Stimulated activated CD4-positive, alpha-beta T cell treated with anti-CD3 and anti-CD28 coated beads, Interleukin-15, amount 100 ng/mL, for 48 hours (primary cell): ENCODE results near the gene MAEA.
A peak's percentile ranks its signal among the peaks of the same experiment; 100 is the strongest.

Source experiments
- DNase-seq, 2 donors: peaks; one replicate each; pipeline ENCODE4 v3.0.0-alpha.2; 2020; ENCODE audit warnings: low read depth in 2 of 2

Gene MAEA

DNA sequence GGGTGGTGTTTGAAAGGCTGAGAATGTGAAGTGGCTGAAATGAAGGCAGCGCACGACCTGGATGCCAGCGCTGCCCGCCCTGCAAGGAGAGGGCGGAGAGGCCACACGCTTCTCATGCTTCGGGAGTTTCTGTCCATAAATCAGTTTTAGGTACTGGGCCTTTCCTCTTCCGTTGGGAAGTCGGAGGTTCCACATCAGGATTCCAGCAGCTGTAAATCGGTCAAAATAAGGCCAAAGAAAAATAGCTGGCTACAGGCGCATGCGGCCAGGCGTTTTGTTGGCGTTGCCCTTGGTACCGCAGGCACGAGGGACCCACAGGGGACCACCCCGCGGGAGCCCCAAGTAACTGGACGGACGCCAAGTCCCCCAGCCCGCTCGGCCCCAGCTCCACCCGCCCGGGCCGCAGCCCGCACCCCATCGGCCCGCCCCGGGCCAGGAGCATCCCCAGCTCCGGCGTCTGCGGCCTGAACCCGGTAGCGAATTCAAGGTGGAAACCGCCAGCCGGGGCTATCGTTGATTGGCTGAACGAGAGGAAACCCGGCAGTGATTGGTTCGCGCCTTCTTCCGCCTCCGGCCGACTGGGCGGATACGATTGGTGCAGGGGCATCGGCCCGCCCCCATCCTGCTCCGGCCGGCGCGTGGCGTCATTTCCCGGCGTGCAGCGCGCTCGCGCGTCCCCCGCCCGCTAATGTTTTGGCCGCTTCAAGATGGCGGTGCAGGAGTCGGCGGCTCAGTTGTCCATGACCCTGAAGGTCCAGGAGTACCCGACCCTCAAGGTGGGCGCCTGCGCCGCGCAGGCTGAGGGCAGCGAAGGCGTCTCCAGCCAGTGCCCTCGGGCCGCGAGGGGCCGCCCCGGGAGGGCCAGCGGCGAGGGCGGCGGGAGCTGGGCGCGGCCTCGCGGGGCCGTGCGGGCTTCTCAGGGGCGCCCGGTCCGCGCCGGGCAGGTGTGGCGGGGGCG, at the start of gene MAEA:
Gene MAEA (plus strand): TSS at position 685 of the 958 bp plus-strand sequence. CDS start 23 bp downstream, at position 708.
- DNase-seq = peak; percentile 95 to 97

DNA sequence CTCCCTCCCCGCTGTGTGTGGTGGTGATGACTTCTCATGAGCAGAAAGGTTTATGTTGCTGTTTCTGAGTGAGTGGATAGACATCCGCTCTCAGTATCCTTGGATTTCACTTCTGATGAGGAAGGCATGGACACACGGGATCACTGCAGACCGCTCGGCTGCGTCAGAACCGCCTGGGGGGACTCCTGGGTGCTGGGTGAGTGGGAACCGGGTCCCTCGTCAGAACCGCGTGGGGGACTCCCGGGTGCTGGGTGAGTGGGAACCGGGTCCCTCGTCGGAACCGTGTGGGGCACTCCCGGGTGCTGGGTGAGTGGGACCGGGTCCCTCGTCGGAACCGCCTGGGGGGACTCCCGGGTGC, 49.8 kb upstream of the MAEA start:
- DNase-seq = no peak

DNA sequence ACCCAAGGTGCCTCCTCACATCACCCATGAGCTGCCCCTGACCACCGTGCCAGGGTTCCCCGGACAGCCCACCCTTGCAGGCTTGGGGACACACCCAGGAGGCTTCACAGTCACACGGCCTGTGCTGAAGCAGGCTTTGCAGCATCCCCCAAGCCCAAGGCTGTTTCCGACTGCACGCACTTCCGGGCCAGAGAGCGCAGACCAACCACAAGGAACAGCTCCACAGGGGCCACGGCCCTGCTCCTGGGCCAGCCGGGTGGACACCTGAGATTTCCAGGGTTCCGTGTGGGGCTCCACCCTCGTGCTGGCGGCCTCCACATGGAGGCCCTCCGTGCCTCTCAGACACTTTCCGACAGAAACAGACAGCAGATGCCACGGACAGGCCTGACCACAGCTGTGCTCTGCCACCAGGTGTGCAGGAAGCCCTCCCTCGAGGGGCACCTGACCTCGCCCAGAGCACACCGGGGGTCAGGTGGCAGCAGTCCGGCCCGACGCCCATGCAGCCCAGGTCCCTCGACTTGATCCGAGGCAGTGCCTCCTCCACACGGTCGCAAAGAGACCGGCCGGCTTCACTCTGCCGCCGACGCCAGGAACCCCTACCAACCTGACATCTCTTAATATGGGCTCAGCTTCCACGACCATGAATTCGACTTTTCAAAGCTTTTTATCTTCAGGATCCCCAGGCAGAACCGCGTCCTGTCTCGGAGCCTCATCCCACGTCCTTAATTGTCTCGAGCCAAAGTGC, 48.8 kb upstream of the MAEA start:
- no peak for DNase-seq

DNA sequence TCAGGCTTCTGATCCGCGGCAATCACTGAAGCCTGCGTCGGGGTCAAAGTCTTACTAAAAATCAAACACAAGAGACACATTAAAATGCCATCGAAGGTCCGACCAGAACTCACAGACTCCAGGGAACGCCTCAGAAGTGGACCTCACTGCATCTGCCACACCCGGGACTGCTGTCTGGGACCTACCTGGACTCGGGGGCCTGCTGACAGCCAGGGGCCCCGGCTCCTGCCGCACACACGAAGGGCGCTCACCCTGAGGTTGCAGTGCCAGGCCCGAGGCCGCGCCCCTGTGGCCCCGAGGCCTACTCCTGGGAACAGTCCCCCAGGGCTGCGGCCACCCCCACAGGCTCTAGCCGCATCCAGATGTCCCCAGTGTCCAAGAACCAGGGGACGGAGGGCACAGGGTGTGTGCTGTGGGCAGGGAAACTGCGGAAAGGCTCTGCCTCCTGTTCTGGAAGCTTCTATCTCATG, 48.2 kb upstream of the MAEA start:
- DNase-seq = no peak

DNA sequence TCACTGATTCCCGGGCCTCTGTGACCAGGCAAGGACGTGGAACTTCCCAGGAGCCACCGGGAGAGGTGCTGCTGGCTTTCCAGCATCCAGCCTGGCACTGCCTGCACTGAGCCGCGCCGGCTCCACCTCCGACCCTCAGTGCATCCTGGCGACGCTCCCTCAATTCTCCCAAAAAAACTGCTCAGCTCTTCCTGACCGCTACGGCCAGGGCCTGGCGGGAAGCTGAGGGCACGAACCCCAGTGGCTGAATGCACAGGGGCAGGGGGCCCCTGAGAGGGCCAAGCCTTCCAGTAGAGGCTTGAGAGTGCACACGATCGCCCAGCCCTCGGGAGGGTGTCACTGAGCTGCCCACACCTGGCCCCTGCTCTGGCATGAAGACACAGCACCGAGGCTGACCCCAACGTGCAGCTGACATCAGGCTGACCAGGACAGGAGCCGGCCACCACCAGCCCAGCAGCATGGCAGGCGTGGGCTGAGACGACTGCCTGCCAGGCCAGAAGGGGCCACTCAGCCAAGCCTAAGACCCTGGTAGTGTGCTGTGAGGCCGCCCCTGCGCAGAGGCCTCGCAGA, 47.7 kb upstream of the MAEA start:
- no peak for DNase-seq

DNA sequence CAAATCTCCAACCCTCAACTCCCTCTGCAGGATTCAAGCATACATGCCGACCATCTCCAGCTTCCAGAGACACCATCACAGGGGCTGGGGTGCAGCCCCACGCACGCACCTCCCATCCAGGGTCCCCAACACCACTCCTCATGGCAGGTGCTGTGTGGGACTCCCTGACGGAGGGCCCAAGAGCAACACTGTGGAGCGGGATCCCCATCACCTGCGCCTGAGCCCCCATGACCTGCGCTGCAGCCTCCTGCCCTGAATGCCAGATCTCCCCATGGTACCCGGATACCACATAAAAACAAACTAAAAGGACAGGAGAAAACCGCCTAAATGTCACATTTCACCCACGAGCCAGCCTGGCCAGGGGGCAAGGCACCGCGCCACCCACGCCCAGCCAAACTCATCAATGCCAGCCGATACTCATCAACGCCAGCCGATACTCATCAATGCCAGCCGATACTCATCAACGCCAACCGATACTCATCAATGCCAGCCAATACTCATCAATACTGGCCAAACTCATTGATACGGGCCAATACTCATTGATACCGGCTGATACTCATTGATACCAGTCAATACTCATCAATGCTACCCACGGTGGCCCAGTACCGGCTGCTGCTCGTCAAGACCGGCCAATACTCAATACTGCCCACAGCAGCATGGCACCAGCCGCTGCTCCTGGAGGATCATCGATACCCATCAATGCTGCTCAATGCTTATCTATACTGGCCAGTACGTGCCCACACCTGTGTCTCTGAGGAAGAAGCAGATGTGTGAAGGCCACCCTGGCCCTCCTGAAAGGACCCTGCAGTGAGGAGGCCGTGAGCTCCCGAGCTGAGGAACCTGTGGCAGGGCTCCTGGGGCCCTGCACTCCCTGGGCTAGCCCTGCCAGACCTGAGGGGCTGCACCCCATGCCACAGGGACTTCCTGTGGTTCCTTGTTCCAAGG, 46.9 kb upstream of the MAEA start:
- no peak for DNase-seq

DNA sequence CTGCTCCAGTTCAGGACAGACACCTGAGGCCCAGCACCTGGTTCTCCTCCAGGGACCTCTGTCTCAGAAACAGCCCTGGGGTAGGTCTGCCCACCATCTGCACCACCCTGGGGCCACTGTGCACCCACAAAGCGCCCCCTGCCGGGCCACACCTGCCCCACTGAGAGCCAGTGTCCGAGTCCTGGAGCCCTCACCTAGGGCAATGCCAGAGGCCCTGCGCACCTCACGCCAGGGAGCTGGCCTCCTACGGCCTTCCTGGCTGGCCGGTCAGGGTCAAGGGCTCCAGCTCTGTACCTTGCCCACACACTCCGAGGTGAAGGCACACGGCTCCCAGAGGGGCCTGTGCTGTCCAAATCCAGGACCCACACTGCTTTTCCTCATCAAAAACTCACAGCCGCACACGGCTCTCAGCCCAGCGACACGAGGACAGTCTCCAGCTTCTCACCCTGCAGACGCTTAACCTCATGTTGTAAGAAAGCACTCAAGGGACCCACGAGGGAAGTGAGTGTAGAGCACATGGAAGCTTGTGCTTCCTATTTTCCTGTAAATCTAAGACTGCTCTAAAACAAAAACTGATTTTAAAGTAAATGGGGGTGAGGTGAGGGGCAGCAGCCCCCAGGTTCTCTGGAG, 46.1 kb upstream of the MAEA start:
- DNase-seq = no peak

DNA sequence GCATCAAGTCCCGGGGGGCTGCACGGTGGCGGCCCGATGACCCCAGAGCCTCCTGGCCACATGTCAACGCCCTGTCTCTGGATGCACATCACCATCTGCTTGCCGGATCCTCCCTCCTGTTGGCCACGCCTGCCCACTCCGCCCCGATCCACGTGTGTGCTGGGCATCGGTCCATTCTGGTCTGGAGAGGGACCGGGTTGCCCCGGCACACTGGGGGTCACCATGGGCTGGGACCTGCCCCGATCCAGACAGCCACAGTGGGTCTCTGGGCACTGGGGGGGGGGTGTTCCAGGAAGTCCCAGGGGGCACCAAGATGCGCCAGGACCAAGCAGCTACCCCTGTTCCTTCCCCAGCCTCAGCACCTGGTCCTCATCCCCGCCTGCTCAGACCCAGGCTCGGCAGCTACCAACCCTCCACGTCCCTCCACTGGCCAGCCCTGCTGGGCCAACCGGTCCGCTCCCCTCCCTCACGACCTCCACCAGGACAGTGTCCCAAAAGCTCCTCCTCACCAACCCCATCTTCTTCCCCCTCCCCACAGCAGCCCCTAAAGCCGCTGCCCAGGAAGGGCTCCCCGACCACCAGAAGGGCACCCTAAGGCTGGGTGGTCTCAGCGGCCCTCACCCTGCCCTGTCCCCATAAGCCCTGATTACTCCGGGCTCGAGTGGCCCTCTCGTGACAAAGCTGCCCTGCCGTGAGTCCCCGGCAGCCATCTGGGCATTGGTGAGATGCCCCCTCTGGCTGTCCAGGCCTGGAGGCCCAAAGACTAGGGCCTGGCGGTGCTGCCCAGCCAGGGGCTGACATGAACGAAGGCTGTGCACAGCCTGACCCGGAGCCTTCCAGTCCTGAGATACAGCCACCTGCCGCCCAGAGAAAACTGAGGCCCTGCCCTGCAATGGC, 45.4 kb upstream of the MAEA start:
- DNase-seq = no peak

DNA sequence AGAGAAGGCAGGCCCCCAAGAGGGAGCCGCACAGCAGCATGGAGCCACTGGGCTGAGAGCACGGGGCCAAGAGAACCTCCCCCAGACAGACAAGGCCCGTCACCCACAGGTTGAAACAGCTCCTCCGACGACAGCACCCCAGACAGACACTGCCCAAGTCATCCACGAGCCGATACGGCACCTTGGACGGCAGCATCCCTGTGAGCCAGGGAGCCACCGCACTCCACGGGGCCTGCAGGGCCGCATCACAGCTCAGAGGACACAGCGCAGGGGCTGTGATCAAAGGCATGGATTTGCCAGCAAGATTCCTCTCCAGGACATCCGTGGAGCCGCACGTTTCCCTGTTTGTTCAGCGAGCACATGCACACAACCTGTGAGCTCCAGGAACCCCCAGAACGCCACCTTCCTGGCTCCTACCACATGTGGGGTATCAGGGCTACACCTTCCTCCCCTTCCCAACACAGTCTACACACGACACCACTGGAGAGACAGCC, 44.7 kb upstream of the MAEA start:
- DNase-seq = no peak

DNA sequence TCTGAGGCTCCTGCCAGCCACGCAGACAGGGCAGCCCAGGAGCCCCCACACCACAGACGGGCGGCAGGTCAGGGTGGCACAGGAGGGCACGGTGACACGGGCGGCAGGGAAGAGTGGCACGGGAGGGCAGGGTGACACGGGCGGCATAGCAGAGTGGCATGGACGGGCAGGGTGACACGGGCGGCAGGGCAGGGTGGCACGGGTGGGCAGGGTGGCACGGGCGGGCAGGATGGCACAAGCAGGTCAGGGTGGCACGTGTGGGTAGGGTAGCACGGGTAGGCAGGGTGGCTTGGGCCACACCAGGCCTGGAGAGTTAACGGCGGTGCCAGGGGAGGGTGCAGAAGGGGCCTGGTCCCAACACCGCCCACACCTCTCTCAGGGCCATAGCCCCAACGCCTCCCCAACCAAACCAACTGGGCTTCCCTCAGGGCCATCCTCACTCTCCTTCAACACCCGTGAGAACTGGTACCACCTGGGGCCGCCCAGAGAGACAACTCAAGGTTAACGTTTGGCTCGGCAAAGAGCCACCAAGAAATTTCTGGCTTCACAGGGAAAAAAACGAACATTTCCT, 44.1 kb upstream of the MAEA start:
- no peak for DNase-seq

DNA sequence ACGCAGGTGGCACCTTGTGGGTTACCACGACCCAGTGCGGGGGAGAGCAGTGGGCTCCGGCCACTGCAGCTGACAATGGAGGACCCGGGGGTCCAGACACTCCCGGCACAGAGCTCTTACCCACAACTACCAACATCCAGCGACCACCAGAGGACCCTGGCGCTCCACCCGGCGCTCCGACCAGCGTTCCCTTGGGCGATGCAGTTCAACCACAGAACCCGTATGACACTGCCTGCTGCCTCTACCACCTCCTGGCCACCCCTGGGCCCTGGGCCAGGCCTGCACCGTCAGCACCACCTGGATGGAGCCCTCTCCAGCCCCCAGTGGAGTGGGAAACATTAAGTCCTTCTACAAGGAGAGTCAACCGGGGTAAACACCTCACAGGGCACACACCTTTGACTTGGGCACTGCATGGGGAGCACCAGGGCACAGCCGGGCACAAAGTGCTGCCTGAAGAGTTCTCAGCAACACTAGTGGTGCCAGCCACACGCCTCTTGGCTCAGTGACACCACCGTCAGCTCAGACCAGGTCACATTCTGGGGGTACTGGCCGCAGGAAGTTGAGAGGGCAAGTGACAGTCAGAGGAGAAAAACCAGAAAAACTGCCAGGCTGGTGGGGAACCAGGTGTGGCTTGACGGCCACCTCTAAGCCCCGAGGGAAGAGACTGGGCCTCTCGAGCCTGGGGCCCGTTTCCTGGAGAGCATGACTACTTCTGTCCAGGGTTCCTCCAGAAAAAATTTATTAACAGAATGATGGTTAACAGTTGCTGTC, 43.4 kb upstream of the MAEA start:
- DNase-seq = no peak

DNA sequence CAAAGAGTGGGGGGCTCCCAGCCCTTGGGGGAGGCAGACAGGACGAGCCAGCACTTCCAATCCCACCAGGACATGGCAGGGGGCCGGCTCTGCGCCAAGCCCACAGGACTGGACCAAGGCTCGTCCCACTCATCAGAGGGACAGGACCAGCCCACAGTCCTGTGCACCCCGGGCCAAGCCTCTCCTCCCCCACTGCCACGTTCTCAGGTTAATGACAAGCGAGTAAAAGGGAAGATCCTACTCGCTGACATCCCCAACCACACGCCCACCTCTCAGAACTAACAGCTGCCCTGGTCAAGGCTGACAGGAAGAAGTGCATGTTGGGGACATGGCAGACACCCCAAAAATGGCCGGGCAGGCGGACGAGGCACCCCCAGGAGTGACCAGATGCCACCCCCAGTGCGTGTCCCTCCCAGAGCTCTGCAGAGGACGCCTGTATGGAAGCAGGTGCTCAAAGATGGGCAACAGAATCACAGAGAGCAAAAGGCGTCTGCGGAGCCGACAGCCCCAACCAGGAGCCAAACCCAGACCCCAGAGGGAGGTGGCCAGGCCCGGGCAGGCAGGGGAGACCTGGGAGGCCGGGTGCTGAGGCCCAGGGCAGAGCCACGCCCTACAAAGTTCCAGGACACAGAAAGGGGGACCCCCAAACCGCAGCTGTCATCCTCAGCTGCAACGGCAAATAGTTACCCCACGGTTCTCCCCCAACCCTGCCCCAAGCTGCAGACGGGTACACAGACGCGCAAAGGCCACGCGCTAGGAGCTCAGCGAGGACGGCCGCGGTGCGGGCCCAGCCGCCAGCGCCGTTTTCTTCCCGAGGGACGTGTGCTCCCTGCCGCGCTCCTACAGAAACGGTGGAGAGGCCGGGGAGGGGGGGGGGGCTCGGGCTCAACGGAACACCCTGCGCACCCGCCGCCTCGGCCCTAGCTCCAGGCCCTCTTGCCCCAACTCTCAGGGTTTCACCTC, 42.5 kb upstream of the MAEA start:
- no peak for DNase-seq

DNA sequence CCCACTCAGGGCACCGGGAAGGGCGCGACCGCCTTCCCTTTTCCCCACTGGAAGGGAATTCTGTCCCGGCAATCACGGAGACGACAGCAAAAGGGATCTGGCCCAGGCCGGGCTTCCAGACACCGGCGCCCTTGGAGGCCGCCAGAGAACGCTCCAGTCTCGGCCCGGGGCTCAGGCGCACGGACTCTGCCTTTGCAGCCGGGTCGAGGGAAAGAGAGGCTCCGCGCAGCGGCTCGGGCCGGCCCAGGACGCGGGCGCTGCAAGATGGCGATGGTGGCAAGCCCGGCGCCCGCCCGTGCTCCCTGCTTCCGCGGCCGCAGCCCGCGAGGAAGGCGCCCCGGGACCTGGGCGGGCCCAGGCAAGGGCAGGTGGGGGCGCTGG, 41.8 kb upstream of the MAEA start:
- DNase-seq = no peak

DNA sequence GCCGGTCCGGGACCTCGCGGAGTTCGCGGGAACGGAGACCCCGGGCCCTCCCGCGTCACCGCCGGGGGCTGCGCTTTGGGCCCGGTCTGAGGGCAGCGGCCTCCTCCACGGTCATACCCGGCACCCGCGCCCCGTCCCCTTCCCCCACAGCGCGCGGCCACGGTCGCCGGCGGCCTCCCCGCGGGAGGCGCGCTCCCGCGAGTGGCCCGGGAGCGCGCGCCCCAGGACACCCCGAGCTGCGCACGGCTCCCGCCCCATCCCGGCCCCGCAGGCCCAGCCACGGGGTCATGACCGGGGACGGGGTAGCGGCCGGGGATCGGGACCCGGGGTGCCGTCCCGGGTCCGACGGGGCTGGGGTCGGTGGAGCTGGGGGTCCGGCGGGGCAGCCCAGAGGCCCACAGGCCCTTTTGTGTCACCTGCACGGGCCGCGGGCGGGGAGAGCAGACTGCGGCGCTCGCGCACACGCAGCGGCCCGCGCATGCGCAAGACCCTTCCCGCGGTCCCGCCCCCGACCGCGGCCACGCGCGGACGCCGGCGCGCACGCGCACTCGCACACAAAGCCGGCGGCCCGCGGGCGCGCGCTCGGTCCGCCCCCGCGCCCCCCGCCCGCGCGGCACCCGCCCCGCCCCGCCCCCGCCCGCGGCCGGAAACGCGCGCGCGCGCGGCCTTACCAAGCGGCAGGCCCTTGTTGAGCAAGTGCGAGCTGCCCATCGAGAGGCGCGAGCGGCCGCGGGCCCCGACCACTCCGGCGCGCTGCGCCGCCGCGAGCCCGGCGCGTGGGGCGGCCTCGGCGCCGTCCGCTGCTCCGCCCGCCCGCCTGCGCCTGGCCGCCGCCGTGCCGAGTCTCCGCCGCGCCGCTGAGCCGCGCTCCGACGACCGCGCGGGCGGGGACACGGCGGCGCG, 41.2 kb upstream of the MAEA start, which contains the start of gene CTBP1:
Gene CTBP1 (minus strand): TSS at position 886 of the 903 bp plus-strand sequence. CDS start 7,799 bp downstream, outside the sequence.
- peak; percentile 62 to 72 for DNase-seq

DNA sequence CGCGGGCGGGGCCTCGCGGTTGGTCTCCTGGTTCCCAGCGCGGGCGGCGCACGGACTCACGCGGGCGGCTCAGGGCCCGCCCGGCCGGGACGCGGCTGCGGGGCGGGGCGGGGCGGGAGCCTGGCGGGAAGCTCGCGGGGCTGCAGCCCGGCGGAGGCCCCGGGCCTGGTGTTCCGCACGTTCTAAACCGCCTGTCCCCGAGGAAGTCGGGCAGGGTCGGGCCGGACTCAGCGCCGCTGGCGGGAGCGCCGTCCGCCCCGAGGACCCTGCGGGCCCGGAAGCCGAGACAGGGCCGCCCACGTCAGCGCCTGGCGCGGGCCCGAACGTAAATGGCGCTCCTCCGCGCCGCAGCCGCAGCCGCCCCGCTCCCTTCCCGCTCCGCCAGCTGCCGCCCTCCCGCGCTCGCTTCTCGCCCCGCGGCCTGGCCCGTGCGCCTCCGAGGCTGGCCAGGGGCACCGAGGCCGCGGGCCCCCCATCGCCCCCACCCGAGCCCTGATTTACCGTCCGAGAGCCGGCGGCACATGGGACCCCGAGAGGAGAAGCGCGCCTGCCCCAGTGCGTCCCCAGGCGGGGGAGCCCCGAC, 40.5 kb upstream of the MAEA start:
- peak; percentile 68 to 79 for DNase-seq
